Measurements from ENCODE around the gene ARHGAP6. TPM values are rescaled to one million over a fixed set of nuclear protein-coding genes. Genes with fewer than 3 reads are reported as not detected.

ARHGAP6 gene
- polyA plus RNA-seq, 1 donor: 5.1 TPM

DNA sequence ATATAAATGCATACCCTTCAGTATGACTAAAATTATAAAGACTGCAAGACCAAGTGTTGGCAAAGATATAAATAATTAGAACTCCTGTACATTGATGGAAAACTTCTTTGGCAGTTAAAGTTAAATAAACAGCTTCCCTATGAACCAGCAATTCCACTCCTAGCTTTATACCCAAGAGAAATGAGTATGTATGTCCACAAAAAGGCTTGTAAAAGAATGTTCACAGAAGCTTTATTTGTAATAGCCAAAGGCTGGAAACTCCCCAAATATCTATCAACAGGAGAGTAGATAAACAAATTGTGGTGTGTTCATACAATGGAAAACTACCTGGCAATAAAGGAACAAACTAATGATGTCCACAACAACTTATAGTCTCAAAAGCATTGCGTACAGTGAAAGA lies 187.7 kb downstream of the ARHGAP6 start:
- WGBS (ENCODE audit: insufficient coverage, low lambda C conversion rate): no CpG with 5 or more reads among the region's 1 CpG
- no peaks in the 10 kb centered on the region for H3K36me3 ChIP-seq (ENCODE audit: control insufficient read depth, insufficient read depth, low read length)

DNA sequence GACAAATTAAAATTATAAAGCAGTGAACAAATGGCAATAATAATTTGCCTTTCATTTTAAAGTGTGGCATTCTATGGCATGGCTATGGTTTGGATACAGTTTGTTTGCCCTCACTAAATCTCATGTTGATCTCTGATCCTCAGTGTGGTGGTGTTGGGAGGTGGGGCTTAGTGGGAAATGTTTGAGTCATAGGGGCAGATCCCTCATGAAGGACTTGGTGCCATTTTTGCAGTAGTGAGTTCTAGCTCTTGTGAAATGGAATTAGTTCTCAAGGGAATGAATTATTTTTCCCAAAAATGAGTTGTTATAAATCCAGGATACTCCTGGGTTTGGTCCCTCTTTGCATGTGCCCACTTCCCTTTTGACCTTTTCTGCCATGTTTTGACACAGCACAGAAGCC lies 191.1 kb downstream of the ARHGAP6 start:
- no peaks in the 10 kb centered on the region for H3K4me1 ChIP-seq (ENCODE audit: control insufficient read depth, insufficient read depth, low read length)
- no peak overlapping the region for H3K27ac ChIP-seq (ENCODE audit: low read length)
- no peak for DNase-seq
- H3K4me3 ChIP-seq (ENCODE audit: low read length): no peak overlapping the region
- no peaks in the 10 kb centered on the region for H3K9me3 ChIP-seq (ENCODE audit: control insufficient read depth, low read depth, low read length)
- H3K36me3 ChIP-seq (ENCODE audit: control insufficient read depth, insufficient read depth, low read length): no peaks in the 10 kb centered on the region
- no peaks in the 10 kb centered on the region for H3K27me3 ChIP-seq (ENCODE audit: control insufficient read depth, insufficient read depth, low read length)

More for the DNA sequence above, 187.7 kb downstream of the ARHGAP6 start:
- Histone ChIP-seq H3K4me3 (ENCODE audit: low read length) (no peak overlapping the region), H3K9me3 (ENCODE audit: control insufficient read depth, low read depth, low read length) (no peaks in the 10 kb centered on the region), H3K27me3 (ENCODE audit: control insufficient read depth, insufficient read depth, low read length) (no peaks in the 10 kb centered on the region), H3K4me1 (ENCODE audit: control insufficient read depth, insufficient read depth, low read length) (no peaks in the 10 kb centered on the region), H3K27ac (ENCODE audit: low read length) (no peak overlapping the region)
- DNase-seq: no peak

DNA sequence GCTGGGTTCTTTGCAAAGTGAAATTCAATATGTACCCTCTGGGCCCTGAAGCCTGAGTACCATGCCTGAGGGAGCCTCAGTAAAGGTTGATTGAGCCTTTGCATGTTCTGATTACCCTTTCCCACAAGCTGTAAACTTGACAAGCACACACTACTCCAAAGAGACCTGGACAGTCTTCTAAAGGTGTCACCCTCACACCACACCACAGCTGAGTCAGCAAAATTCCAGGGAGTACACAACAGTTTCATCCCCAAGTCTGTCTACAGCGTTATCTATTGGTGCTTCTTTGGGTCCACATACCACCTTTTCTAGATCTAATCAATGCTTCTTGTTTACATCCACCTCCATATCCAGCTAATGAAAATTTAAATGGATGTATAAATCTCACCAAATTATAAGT lies 191.7 kb downstream of the ARHGAP6 start:
- H3K27ac ChIP-seq (ENCODE audit: low read length): no peak overlapping the region
- no CpG with 5 or more reads among the region's 1 CpG for WGBS (ENCODE audit: insufficient coverage, low lambda C conversion rate)
- H3K4me3 ChIP-seq (ENCODE audit: low read length): no peak overlapping the region
- no peaks in the 10 kb centered on the region for H3K36me3 ChIP-seq (ENCODE audit: control insufficient read depth, insufficient read depth, low read length)
- no peak for DNase-seq
- H3K4me1 ChIP-seq (ENCODE audit: control insufficient read depth, insufficient read depth, low read length): no peaks in the 10 kb centered on the region
- no peaks in the 10 kb centered on the region for H3K27me3 ChIP-seq (ENCODE audit: control insufficient read depth, insufficient read depth, low read length)
- no peaks in the 10 kb centered on the region for H3K9me3 ChIP-seq (ENCODE audit: control insufficient read depth, low read depth, low read length)

DNA sequence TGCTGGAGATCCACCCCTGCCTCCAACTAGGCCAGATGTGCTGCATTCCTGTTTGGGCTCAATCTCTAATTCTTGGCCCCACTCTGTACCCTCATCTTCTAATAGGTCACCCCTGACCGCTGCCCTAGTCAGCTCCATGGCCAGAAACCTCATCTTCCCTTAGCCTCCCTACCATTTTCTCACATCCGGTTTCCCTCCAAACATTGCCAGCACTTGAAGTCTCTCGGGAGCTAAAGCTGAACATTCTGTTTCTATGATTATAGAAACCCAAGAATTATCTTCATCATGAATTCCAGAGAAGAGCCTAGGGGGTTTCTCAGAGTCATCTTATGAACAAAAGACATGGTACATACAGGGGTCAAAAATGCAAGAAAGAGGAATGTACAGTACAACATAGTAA lies 192.8 kb downstream of the ARHGAP6 start:
- Histone ChIP-seq H3K27me3 (ENCODE audit: control insufficient read depth, insufficient read depth, low read length) (no peaks in the 10 kb centered on the region), H3K36me3 (ENCODE audit: control insufficient read depth, insufficient read depth, low read length) (no peaks in the 10 kb centered on the region), H3K9me3 (ENCODE audit: control insufficient read depth, low read depth, low read length) (no peaks in the 10 kb centered on the region), H3K4me3 (ENCODE audit: low read length) (no peak overlapping the region), H3K27ac (ENCODE audit: low read length) (no peak overlapping the region), H3K4me1 (ENCODE audit: control insufficient read depth, insufficient read depth, low read length) (no peaks in the 10 kb centered on the region)
- WGBS (ENCODE audit: insufficient coverage, low lambda C conversion rate): no CpG with 5 or more reads among the region's 3 CpGs
- DNase-seq: no peak

DNA sequence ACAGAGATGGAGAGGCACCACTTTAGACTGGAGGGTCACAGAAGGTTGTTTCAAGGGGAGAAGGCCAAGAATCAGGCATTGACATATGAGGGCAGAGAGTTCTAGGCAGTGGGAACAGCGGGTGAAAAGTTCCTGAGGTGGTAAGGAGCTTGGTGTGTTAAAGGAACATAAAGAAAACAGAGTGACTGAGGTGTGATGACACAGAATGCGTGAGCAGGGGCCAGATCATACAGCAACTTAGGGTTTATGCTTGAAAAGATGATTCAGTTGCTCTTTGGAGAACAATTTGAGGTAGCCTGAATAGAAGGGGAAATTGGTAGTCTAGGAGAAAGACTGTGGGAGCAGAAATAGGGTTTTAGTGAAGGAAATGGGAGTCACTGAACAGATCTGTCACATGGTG lies 193.3 kb downstream of the ARHGAP6 start:
- no CpG with 5 or more reads among the region's 2 CpGs for WGBS (ENCODE audit: insufficient coverage, low lambda C conversion rate)
- Histone ChIP-seq H3K4me3 (ENCODE audit: low read length) (no peak overlapping the region), H3K36me3 (ENCODE audit: control insufficient read depth, insufficient read depth, low read length) (no peaks in the 10 kb centered on the region), H3K27ac (ENCODE audit: low read length) (no peak overlapping the region), H3K4me1 (ENCODE audit: control insufficient read depth, insufficient read depth, low read length) (no peaks in the 10 kb centered on the region), H3K27me3 (ENCODE audit: control insufficient read depth, insufficient read depth, low read length) (no peaks in the 10 kb centered on the region), H3K9me3 (ENCODE audit: control insufficient read depth, low read depth, low read length) (no peaks in the 10 kb centered on the region)
- no peak for DNase-seq

DNA sequence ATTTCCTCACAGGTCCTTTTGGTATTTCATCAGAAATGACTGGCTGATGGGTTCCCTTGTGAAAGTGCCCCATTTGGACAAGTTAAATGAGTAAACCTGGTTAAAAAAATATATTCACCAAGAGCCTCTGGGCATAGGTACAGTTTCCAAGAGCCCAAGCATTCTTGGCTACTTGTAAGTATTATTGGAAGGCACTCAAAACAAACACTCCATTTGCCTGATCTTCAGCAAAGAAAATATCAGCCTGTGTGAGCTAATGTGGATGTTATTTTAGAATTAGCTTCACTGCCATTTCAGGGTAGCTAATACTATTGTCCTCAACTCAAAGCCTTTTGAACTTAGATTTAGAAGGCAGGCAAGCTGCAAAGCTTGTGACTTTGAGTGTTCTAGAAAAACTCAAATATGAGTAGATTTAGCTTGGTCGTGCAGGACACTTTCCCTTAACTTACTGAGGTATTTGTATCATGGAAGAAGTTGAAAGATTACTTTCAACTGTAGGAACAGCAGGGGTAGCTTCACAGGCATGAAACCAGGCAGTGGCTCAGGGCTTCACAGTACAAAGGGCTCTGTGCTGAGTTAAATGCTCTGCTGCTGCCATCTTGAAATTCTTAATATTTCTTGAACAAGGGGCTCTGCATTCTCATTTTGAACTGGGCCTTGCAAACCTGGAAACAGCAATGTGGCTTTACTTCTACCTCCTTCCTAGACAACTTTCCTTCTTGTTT lies 195.3 kb downstream of the ARHGAP6 start:
- peaks cover 3% of the 10 kb centered on the region for H3K9me3 ChIP-seq (ENCODE audit: control insufficient read depth, low read depth, low read length)
- H3K36me3 ChIP-seq (ENCODE audit: control insufficient read depth, insufficient read depth, low read length): no peaks in the 10 kb centered on the region
- no peak overlapping the region for H3K27ac ChIP-seq (ENCODE audit: low read length)
- no peak for DNase-seq
- H3K4me3 ChIP-seq (ENCODE audit: low read length): no peak overlapping the region
- H3K27me3 ChIP-seq (ENCODE audit: control insufficient read depth, insufficient read depth, low read length): no peaks in the 10 kb centered on the region
- WGBS (ENCODE audit: insufficient coverage, low lambda C conversion rate): no CpG with 5 or more reads among the region's 1 CpG
- no peaks in the 10 kb centered on the region for H3K4me1 ChIP-seq (ENCODE audit: control insufficient read depth, insufficient read depth, low read length)

DNA sequence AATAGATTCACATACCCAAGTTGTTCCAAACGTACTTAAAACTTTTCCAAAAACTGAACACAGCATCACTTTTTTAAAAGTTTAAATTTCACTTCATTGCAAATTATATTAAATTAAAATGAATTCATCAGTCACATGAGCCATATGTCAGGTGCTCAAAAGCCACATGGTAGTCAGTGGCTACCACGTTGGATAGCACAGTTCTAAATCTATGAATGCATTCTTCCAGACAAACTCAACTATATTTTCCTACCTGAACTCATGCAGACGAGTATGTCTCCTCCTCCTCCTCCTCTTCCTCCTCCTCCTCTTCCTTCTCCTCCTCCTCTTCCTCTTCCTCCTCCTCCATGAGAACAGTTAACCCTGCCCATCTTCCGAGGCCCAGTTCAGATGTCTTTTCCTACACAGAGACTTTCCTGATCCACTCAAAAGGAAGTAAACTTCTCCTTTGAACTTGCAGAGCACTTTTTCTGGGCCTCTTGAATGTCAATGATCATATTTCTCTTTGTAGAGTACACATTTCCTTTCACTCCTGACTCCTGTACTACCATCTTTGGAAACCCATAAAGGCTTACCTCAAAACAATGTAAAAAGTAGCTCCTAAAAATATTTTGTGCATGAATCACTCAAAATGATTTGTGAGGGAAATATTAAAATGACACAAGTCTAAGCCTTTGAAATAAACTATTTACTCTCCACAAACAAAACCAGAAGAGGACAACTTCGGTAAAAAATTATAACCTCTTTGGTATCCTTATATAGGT lies 199.9 kb downstream of the ARHGAP6 start:
- DNase-seq: no peak
- peaks cover 3% of the 10 kb centered on the region for H3K9me3 ChIP-seq (ENCODE audit: control insufficient read depth, low read depth, low read length)
- H3K4me1 ChIP-seq (ENCODE audit: control insufficient read depth, insufficient read depth, low read length): peaks cover 5% of the 10 kb centered on the region
- H3K27me3 ChIP-seq (ENCODE audit: control insufficient read depth, insufficient read depth, low read length): no peaks in the 10 kb centered on the region
- no peak overlapping the region for H3K27ac ChIP-seq (ENCODE audit: low read length)
- no peak overlapping the region for H3K4me3 ChIP-seq (ENCODE audit: low read length)
- 80% methylated on average over 1 of the region's 5 CpGs for WGBS (ENCODE audit: insufficient coverage, low lambda C conversion rate)
- no peaks in the 10 kb centered on the region for H3K36me3 ChIP-seq (ENCODE audit: control insufficient read depth, insufficient read depth, low read length)

DNA sequence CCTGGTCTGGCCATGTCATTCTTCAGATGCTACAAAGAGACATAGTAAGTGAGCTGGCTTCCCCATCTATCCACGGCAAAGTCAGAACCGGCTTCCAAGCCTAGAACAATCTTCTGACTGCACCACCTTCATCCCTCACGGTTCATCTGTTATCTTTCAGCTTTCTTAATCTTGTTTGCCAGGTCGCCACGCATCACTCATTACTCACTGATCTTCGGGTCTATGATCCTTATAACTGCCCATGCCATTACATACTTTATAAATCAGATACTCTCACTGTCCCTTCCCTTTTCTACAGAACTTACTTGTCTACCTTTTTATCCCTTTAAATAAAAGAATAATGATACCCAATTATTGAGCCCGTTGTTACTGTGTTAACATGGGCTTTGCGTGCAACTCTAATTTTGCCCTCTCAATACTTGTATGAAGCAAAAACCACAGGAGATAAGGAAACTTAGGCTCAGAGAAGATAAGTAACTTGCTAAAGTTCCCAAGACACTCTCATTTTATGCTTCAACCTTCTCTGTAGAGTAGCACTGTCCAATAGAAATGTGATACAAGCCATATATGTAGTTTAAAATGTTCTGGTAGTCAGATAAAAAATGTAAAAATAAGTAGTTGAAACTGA lies 200.8 kb downstream of the ARHGAP6 start:
- no peaks in the 10 kb centered on the region for H3K27me3 ChIP-seq (ENCODE audit: control insufficient read depth, insufficient read depth, low read length)
- 40% methylated on average over 1 of the region's 8 CpGs for WGBS (ENCODE audit: insufficient coverage, low lambda C conversion rate)
- peaks cover 12% of the 10 kb centered on the region for H3K4me1 ChIP-seq (ENCODE audit: control insufficient read depth, insufficient read depth, low read length)
- H3K27ac ChIP-seq (ENCODE audit: low read length): peak overlapping the region; percentile 17
- no peak overlapping the region for H3K4me3 ChIP-seq (ENCODE audit: low read length)
- no peak for DNase-seq
- no peaks in the 10 kb centered on the region for H3K36me3 ChIP-seq (ENCODE audit: control insufficient read depth, insufficient read depth, low read length)
- H3K9me3 ChIP-seq (ENCODE audit: control insufficient read depth, low read depth, low read length): peaks cover 3% of the 10 kb centered on the region

DNA sequence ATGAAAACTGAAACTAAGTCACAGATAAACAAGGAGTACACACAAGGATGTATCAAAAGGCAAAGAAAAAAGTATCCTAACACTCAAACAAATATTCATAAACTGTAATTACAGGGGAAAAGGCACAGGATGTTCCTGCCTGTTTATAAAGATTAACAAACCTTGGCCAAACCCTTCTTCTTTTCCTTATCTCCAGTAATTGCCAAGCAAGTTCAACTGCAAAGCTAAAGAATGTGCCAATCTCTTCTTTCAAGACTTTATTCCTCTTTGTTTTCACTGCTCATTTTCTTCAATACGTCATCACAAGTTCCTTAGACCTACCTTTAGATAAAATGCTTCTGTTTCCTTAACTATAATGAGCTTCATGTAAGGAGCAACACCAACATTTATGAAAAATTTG lies 201.3 kb downstream of the ARHGAP6 start:
- no CpG with 5 or more reads among the region's 1 CpG for WGBS (ENCODE audit: insufficient coverage, low lambda C conversion rate)
- H3K27ac ChIP-seq (ENCODE audit: low read length): peak overlapping the region; percentile 17
- H3K36me3 ChIP-seq (ENCODE audit: control insufficient read depth, insufficient read depth, low read length): no peaks in the 10 kb centered on the region
- no peak overlapping the region for H3K4me3 ChIP-seq (ENCODE audit: low read length)
- DNase-seq: peak in 1 of 2 donors; percentile 8
- peaks cover 12% of the 10 kb centered on the region for H3K4me1 ChIP-seq (ENCODE audit: control insufficient read depth, insufficient read depth, low read length)
- H3K9me3 ChIP-seq (ENCODE audit: control insufficient read depth, low read depth, low read length): peaks cover 3% of the 10 kb centered on the region
- no peaks in the 10 kb centered on the region for H3K27me3 ChIP-seq (ENCODE audit: control insufficient read depth, insufficient read depth, low read length)

DNA sequence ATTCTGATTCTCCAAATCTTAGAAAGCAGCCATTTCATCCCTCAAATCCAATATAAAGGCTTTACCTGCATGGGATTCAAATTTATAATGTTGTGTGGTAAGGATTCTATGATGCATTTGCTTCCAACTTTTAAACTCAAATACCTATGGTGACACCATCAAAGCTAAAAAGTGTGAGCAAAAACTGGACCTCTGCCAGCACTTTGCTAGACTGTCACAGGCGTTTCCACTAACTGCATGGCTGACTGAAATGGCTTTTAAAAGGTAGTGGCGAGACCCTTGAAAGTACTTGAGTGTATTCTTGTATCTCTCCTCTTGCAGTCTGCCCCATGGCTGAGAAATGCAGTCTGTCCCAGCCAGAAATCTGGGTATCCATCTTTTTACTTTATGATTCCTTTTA lies 203.1 kb downstream of the ARHGAP6 start:
- no CpG with 5 or more reads among the region's 2 CpGs for WGBS (ENCODE audit: insufficient coverage, low lambda C conversion rate)

More for the DNA sequence above, 203.1 kb downstream of the ARHGAP6 start:
- H3K4me3 ChIP-seq (ENCODE audit: low read length): no peak overlapping the region
- DNase-seq: no peak
- H3K27ac ChIP-seq (ENCODE audit: low read length): peak overlapping the region; percentile 21
- H3K9me3 ChIP-seq (ENCODE audit: control insufficient read depth, low read depth, low read length): peaks cover 3% of the 10 kb centered on the region
- no peaks in the 10 kb centered on the region for H3K27me3 ChIP-seq (ENCODE audit: control insufficient read depth, insufficient read depth, low read length)
- H3K4me1 ChIP-seq (ENCODE audit: control insufficient read depth, insufficient read depth, low read length): peaks cover 12% of the 10 kb centered on the region
- no peaks in the 10 kb centered on the region for H3K36me3 ChIP-seq (ENCODE audit: control insufficient read depth, insufficient read depth, low read length)

Data from large intestine (tissue), 3 donors.